ENCODE data around the gene KCNMA1. TPM values are rescaled to one million over a fixed set of nuclear protein-coding genes. Genes with fewer than 3 reads are reported as not detected.

KCNMA1 gene
- total RNA-seq, 2 donors from 2014 or later, result 5.9 to 9.3 TPM

GRCh38 chr10:77097625-77098024 is 540.0 kb downstream of the KCNMA1 start:
- Histone ChIP-seq H3K4me3 (no peak overlapping the region), H3K27me3 (no peaks in the 10 kb centered on the region), H3K4me1 (no peaks in the 10 kb centered on the region), H3K9me3 (no peaks in the 10 kb centered on the region), H3K36me3 (replicated peaks in 1 of 2; ENCODE audit: insufficient read depth in 1 of 2, low read depth in 2 of 2) (no peaks in the 10 kb centered on the region), H3K27ac (no peak overlapping the region)
- WGBS, 2 donors, result 70 to 85% methylated on average over 1 of the region's 1 CpG
- TF ChIP-seq POLR2A (IDR thresholded peaks at IDR 0.05), result no peak
- TF ChIP-seq CTCF (IDR thresholded peaks at IDR 0.05), result no peak
- DNase-seq, result no peak
- intact Hi-C loops (cut with DNase I), result no loop called here
- no peak for ATAC-seq

- no peak for TF ChIP-seq CTCF (IDR thresholded peaks at IDR 0.05)
- no peak for TF ChIP-seq POLR2A (IDR thresholded peaks at IDR 0.05)
These were observed 544.5 kb downstream of the KCNMA1 start for GRCh38 chr10:77093126-77093525.

GRCh38 chr10:77091597-77092165 is 545.9 kb downstream of the KCNMA1 start:
- DNase-seq (no peak), ATAC-seq (no peak)
- no peak for TF ChIP-seq POLR2A (IDR thresholded peaks at IDR 0.05)
- TF ChIP-seq CTCF (IDR thresholded peaks at IDR 0.05), result no peak
- 82 to 85% methylated on average over 5 to 6 of the region's 6 CpGs for WGBS, 2 donors
- H3K4me1 ChIP-seq, result no peaks in the 10 kb centered on the region
- no peaks in the 10 kb centered on the region for H3K27me3 ChIP-seq
- intact Hi-C loops (cut with DNase I), result no loop called here
- H3K4me3 ChIP-seq, result no peak overlapping the region
- no peak overlapping the region for H3K27ac ChIP-seq
- H3K36me3 ChIP-seq (replicated peaks in 1 of 2; ENCODE audit: insufficient read depth in 1 of 2, low read depth in 2 of 2), result no peaks in the 10 kb centered on the region
- H3K9me3 ChIP-seq, result no peaks in the 10 kb centered on the region

More at GRCh38 chr10:77093126-77093525, 544.5 kb downstream of the KCNMA1 start:
- WGBS, 2 donors, result 81 to 89% methylated on average over 2 of the region's 2 CpGs
- Histone ChIP-seq H3K4me1 (no peaks in the 10 kb centered on the region), H3K9me3 (no peaks in the 10 kb centered on the region), H3K27ac (no peak overlapping the region), H3K36me3 (replicated peaks in 1 of 2; ENCODE audit: insufficient read depth in 1 of 2, low read depth in 2 of 2) (no peaks in the 10 kb centered on the region), H3K4me3 (no peak overlapping the region), H3K27me3 (no peaks in the 10 kb centered on the region)
- no peak for DNase-seq
- ATAC-seq, result no peak
- intact Hi-C loops (cut with DNase I), result no loop called here

GRCh38 chr10:77090381-77091356 is 546.9 kb downstream of the KCNMA1 start:
- ATAC-seq (no peak), DNase-seq (no peak)
- intact Hi-C loops (cut with DNase I), result no loop called here
- Histone ChIP-seq H3K36me3 (replicated peaks in 1 of 2; ENCODE audit: insufficient read depth in 1 of 2, low read depth in 2 of 2) (no peaks in the 10 kb centered on the region), H3K27ac (no peak overlapping the region), H3K4me3 (no peak overlapping the region), H3K9me3 (no peaks in the 10 kb centered on the region), H3K4me1 (no peaks in the 10 kb centered on the region), H3K27me3 (no peaks in the 10 kb centered on the region)
- TF ChIP-seq CTCF (IDR thresholded peaks at IDR 0.05) (no peak), POLR2A (IDR thresholded peaks at IDR 0.05) (no peak)
- 81 to 83% methylated on average over 15 to 17 of the region's 17 CpGs for WGBS, 2 donors
